OCI-M2 (cell line): Measurements from ENCODE around the gene CFAP90.
A peak's percentile ranks its signal among the peaks of the same experiment; 100 is the strongest.

ENCODE experiments used
- DNase-seq: peaks from one replicate; lab custom pipeline; 2025; ENCODE audit not compliant: unreplicated experiment; lab: John Stamatoyannopoulos, UW

Gene CFAP90

GRCh38 chr5:7850395-7851239, at the start of gene CFAP90:
TSS of gene CFAP90 (minus strand) at chr5:7851133. CDS start at chr5:7851021, 112 bp downstream.
- no peak for DNase-seq

GRCh38 chr5:7897014-7897600, 46.2 kb upstream of the CFAP90 start:
- no peak for DNase-seq

- DNase-seq, result no peak
These were observed 43.9 kb upstream of the CFAP90 start for GRCh38 chr5:7894860-7895259.

DNA sequence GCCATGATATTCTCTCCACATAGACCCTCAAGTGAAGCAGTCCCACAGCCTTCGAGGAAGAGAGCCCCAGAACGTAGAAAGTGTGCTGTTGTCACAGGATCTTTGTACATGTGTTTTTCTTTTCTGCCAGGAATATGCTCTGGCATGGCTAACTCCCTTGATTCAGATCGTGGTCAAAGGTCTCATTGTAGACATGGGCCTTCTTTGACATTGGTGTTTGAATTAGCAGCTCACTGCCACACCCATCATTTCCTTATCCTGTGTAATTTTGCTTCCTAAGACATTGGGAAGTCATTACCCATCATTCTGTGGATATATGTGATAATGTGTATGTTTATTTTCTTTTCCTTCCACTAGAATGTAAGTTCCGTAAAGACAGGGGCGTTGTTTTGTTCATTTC, 43.5 kb upstream of the CFAP90 start:
- DNase-seq, result no peak

GRCh38 chr5:7888901-7889300, 38.0 kb upstream of the CFAP90 start:
- no peak for DNase-seq

DNA sequence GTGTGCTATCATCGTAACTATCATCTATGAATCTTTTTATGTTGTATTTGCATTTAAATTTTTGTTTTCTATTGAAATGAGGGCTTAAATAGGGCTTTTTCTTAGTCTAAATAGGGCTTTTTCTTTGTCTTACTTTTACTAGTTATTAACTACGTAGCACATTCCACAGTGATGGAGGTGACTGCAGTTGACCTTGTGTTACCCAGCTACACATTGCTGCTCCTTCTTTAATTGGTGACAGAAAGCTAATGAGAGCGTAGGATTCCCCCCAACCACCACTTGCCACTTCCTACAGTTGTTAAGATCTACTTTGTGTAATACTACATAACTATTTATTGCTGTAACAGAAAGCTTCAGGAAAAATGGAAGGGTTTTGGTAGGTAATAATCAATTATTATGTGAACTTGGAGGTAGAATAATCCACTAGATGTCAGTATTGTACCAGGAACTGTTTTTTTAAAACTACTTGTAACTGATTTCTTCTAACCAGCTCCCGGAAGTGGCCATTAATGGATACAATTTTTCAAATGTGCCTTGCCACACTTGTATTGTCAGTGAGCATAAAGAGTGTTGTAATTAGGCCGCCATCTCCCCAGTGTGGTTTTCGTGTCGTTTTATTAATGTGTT, 36.0 kb upstream of the CFAP90 start:
- no peak for DNase-seq

- DNase-seq, result no peak
These were observed 33.7 kb upstream of the CFAP90 start for GRCh38 chr5:7884491-7885267.

DNA sequence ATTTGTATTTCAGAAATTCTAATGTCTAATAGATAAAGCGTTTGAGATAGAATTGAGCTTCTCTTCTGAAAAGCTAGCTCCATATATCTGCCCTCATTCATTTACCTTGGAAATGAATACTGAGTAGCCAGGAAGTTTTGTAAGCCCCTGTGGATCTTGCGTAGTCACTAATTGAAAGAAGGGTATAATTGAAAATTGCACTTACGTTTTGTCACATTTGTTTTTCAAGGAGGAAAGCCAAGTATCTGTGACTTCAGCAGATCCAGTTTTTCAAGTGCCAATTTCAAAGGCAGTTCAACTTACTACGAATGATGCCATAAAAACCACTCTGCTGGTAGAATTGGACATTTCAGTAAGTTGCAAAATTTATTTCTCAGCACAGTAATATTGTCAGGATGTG, 32.0 kb upstream of the CFAP90 start:
- no peak for DNase-seq

GRCh38 chr5:7881816-7882215, 30.9 kb upstream of the CFAP90 start:
- DNase-seq, result no peak

DNA sequence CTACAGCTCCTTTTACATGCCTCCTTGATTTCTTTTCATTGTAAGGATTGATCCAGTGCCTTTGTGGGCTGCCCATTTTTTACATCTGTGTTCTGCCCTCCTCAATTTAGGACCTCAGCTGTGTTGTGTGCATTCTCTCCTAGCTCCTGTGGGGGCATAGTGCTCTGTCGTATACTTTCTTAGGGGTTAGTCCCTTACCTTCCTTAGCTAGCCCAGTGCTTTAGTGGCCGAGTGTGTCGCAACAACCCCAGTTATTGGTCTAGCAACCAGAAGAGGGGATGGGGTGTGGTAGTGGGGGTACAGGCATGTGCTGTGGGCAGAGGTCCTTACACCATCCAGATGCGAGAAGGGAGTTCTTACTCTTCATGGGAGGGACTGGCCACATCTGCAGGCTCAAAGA, 30.2 kb upstream of the CFAP90 start:
- no peak for DNase-seq

DNA sequence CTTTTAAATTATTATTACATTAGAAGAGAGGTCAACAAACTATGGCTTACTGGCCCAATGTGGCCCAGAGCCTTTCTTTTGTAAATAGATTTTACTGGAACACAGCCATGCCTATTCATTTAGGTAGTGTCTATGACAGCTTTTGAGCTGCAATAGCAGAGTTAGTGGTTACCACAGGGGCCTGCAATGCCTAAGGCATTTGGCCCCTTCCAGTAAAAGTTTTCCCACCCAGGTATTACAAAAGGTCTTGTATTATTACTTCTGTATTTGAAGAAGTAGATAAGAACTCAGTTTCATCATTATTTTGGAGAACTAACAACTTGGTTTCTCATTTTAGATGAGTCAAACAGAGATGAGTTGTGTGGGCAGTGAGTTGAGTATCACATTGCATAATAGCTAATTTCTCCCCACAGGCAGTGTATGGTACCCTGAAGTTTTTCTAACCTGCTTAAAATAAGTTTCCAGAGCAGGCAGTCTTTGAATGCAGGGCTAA, 27.5 kb upstream of the CFAP90 start:
- DNase-seq, result no peak

GRCh38 chr5:7877851-7878250, 26.9 kb upstream of the CFAP90 start:
- DNase-seq, result no peak

- no peak for DNase-seq
These were observed 25.9 kb upstream of the CFAP90 start for GRCh38 chr5:7876867-7877266.

- DNase-seq, result no peak
These were observed 24.2 kb upstream of the CFAP90 start for GRCh38 chr5:7875151-7875550.

DNA sequence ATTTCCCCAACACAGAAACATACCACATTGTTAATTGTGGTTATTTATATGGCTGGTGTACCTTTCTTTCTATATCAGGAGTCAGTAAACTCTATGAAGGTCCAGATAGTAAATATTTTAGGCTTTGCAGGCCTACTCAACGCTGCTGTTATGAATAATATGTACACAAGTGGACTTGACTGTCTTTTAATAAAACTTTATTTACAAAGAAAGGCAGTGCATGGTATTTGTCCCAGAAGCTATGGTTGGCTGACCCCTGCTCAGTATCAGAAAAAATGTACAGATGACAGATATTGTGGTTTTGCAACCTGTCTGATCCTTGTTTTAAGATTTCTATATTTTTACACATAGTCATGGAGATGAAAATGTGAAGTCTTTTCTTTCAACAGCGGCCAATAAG, 23.7 kb upstream of the CFAP90 start:
- no peak for DNase-seq

- no peak for DNase-seq
These were observed 22.3 kb upstream of the CFAP90 start for GRCh38 chr5:7873216-7873615.

GRCh38 chr5:7872517-7873130, 21.7 kb upstream of the CFAP90 start:
- no peak for DNase-seq

DNA sequence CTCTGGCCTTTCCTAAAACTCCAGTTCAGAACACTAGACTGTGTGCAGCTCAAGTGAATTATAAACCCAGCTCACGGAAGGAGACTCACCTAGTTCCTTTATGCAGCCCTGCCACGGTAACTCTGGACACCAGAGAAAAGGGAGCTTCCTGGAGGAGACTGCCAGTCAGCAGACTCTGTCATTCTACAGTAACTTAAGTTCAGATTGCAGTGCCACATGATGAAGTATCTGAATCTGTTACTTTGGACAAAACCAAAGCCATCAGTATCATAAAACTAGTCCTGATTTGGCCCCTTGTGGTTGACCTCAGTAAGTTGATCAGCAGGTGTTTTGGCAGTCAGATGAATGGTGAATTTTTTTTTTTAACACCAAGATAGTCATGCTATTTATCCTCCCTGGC, 20.7 kb upstream of the CFAP90 start:
- DNase-seq, result no peak

- DNase-seq, result no peak
These were observed 18.7 kb upstream of the CFAP90 start for GRCh38 chr5:7869474-7870136.

DNA sequence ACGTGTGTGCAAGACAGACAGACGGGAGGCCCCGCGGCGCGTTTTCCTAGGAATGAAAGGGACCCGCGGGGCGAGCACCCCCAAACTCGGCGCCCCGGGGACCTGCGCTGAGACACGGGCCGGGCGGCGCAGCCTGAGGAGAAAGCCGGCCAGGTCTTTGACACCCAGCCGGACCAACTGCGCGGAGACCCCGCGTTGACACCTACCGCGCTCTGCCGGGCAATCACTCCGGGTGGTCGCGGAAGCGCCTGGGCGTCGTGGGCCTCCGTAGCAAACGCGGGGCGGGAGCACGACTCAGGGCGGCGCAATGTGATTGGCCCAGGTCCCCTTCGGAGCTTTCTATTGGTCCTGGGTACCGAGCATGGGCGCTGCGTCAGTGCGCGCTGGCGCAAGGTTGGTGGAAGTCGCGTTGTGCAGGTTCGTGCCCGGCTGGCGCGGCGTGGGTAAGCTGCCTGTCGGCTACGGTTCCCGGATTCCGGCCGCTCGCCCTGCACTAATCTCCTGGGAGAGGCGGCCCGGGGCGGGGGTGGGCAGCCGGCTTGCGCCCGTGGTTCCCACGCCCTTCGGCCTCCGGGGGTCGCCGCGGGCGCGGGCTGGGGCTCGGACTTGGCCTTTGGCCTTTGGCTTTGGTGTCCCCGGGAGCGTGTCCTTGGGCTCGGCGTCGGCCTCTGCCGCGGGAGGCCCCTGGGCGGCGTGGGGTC, 18.0 kb upstream of the CFAP90 start, which contains the start of the genes FASTKD3 and MTRR:
Gene FASTKD3 (minus strand): TSS at position 259 of the 701 bp plus-strand sequence. CDS start 948 bp downstream, outside the sequence.
Gene MTRR (plus strand): TSS at position 376 of the 701 bp plus-strand sequence. CDS start 1,647 bp downstream, outside the sequence.
- DNase-seq, result peak; percentile 24
